SJSA1 (cell line): Measurements from ENCODE around the gene SH3GL3. TPM values are rescaled to one million over a fixed set of nuclear protein-coding genes. Genes with fewer than 3 reads are reported as not detected.
A peak's percentile ranks its signal among the peaks of the same experiment; 100 is the strongest.

Source experiments
- DNase-seq, 2 experiments: peaks; one replicate each; pipeline ENCODE4 v3.0.0-alpha.2; 2015 to 2020; ENCODE audit warnings: low spot score in 2 of 2, low read depth in 1 of 2
- H3K27ac ChIP-seq: fragments of 250-450 bp; sonication (Bioruptor Pico); 2 replicates; pipeline ENCODE4 v1.5.1; 2020; ENCODE audit warnings: mild to moderate bottlenecking, moderate library complexity
- H3K27me3 ChIP-seq: fragments of 250-450 bp; sonication (Bioruptor Pico); replicated peaks from 2 replicates; pipeline ENCODE4 v1.5.1; 2020; ENCODE audit warnings: mild to moderate bottlenecking, moderate library complexity
- H3K36me3 ChIP-seq: fragments of 250-450 bp; sonication (Bioruptor Pico); 2 replicates; pipeline ENCODE4 v1.5.1; 2020; ENCODE audit warnings: mild to moderate bottlenecking
- H3K4me1 ChIP-seq: fragments of 250-450 bp; sonication (Bioruptor Pico); replicated peaks from 2 replicates; pipeline ENCODE4 v1.6.1; 2021; ENCODE audit warnings: mild to moderate bottlenecking
- H3K4me3 ChIP-seq: fragments of 250-450 bp; sonication (Bioruptor Pico); 2 replicates; pipeline ENCODE4 v1.5.1; 2020; ENCODE audit warnings: mild to moderate bottlenecking
- H3K9me3 ChIP-seq: fragments of 250-450 bp; sonication (Bioruptor Pico); replicated peaks from 2 replicates; pipeline ENCODE4 v1.5.1; 2020; ENCODE audit warnings: mild to moderate bottlenecking
- total RNA-seq: library from RNA; depleted of rRNA; stranded (reverse); fragments of >200 nt; shearing (Covaris generic); gene quantifications from 2 replicates; pipeline ENCODE4 v1.2.3, GENCODE V29; 2014

SH3GL3 gene
- total RNA-seq, 1 experiment from 2014 or later: 0.66 TPM

DNA sequence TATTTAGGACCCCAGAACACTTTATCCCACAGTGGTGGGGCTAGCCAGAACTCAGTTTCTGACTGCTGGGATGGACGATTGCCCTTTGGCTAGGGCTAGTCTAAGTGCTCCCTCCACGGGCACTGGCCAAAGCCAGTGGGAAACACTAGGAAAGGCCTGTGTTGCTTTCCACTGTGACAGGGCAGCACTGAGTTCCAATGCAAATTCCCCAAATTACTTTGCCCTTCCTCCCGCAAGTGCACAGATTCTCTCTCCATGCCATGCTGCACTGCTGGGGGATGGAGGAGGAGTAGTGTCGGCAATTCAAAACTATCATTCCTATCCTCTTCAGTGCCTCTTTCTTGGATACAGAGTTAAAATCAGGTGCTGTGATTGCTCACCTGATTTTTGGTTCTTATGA lies 100.0 kb downstream of the SH3GL3 start:
- H3K36me3 ChIP-seq: no peaks in the 10 kb centered on the region
- H3K27ac ChIP-seq: no peak overlapping the region
- H3K27me3 ChIP-seq: no peaks in the 10 kb centered on the region; the same call in 1 of the 2 replicates
- no peak for DNase-seq
- H3K4me3 ChIP-seq: no peak overlapping the region
- H3K4me1 ChIP-seq: no peaks in the 10 kb centered on the region
- no peaks in the 10 kb centered on the region for H3K9me3 ChIP-seq

DNA sequence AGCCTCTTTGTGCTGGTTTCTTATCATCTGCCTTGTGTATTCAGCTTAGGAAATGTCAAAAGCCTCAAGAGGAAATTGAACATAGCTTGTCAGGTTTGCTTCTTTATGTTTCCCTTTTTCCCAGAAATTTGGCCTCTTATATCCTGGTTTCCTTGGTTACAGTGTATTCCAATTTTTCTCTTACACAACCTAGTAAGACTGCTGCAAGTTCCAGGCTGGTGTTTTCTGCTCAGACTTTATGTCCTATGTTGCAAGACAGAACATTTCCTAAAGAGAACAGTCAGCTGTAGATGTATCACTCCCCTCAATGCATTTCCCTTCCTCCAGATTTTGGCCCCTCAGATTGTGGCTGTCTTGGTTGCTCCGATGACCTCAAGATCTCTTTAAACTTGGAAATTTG lies 102.5 kb downstream of the SH3GL3 start:
- Histone ChIP-seq H3K36me3 (no peaks in the 10 kb centered on the region), H3K4me1 (no peaks in the 10 kb centered on the region), H3K27me3 (no peaks in the 10 kb centered on the region; the same call in 1 of the 2 replicates), H3K4me3 (no peak overlapping the region), H3K27ac (no peak overlapping the region), H3K9me3 (no peaks in the 10 kb centered on the region)
- DNase-seq: no peak

DNA sequence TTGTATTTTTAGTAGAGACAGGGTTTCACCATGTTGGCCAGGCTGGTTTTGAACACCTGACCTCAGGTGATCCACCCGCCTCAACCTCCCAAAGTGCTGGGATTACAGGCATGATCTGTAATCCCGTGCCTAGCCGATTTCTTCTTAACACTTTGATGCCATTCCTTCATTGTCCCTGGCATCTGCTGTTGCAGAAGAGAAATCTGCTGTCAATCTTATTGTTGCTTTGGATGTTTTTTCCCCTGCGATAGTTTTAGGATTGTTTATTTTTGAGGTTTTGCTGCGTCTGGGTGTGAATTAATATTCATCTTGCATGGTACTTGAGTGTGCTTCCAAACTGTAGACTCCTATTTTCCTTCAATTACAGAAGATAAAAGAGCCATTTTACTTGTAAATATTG lies 107.4 kb downstream of the SH3GL3 start:
- no peaks in the 10 kb centered on the region for H3K27me3 ChIP-seq
- no peak for DNase-seq
- no peaks in the 10 kb centered on the region for H3K9me3 ChIP-seq
- H3K27ac ChIP-seq: no peak overlapping the region
- H3K4me3 ChIP-seq: no peak overlapping the region
- H3K4me1 ChIP-seq: no peaks in the 10 kb centered on the region
- no peaks in the 10 kb centered on the region for H3K36me3 ChIP-seq

DNA sequence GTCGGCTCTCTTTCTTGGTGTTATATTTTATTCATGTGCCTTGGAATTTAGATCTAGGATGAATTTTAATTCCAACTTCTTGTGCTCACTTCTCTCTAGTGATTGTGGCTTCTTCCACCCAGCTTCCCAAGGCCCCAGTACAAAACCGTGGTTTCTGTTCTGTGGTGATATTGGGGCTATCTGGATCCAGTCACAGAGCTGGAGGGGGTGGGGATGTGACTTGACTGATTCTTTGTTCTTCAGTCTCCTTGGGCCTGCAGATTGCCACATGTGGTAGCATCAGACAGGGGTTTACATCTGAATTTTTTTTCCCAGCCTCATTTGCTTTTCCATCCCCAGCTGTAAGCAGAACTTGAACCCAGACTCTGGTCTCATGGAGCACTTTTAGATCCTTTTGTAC lies 108.2 kb downstream of the SH3GL3 start:
- Histone ChIP-seq H3K27ac (no peak overlapping the region), H3K9me3 (no peaks in the 10 kb centered on the region), H3K4me3 (no peak overlapping the region), H3K4me1 (no peaks in the 10 kb centered on the region), H3K36me3 (no peaks in the 10 kb centered on the region), H3K27me3 (no peaks in the 10 kb centered on the region)
- DNase-seq: no peak

DNA sequence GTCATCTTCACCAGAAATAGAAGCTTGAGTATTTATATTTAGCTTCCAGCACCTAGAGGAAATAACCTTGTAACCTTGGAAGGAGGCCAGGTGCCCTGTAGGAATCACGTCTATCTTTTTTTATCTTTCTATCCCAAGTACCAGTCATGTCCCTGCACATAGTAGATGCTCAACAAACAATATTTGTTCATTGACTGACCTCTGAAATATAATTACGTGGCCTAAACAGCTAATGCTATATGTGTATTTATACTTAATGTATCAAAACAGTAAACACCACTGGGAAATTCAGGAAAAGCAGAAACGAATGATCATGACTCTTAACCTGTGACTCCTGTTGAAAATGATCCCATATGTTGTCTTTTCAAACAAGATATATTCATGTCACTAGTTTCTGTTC lies 108.9 kb downstream of the SH3GL3 start:
- no peak overlapping the region for H3K4me3 ChIP-seq
- H3K4me1 ChIP-seq: no peaks in the 10 kb centered on the region
- no peaks in the 10 kb centered on the region for H3K36me3 ChIP-seq
- H3K9me3 ChIP-seq: no peaks in the 10 kb centered on the region
- no peak overlapping the region for H3K27ac ChIP-seq
- DNase-seq: no peak
- H3K27me3 ChIP-seq: no peaks in the 10 kb centered on the region

DNA sequence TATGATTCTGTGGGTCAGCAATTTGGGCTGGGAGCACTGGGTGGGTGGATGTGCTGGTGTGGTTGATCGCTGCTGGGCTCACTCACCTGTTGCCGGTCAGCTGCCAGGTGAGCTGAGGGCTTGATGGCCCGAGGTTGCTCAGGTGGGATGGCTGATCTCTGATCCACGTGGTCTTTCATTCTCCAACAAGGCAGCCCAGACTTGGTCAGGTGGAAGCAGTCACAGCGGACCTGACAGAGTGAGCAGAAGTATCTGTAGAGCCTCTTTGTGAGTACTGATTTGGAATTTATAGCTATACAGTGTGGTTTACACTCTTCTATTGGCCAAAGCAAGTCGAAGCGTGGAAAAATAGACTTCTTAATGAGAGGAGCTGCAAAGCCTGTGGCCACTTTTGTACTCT lies 109.6 kb downstream of the SH3GL3 start:
- Histone ChIP-seq H3K4me1 (no peaks in the 10 kb centered on the region), H3K36me3 (no peaks in the 10 kb centered on the region), H3K4me3 (no peak overlapping the region), H3K9me3 (no peaks in the 10 kb centered on the region), H3K27ac (no peak overlapping the region), H3K27me3 (no peaks in the 10 kb centered on the region)
- DNase-seq: no peak

DNA sequence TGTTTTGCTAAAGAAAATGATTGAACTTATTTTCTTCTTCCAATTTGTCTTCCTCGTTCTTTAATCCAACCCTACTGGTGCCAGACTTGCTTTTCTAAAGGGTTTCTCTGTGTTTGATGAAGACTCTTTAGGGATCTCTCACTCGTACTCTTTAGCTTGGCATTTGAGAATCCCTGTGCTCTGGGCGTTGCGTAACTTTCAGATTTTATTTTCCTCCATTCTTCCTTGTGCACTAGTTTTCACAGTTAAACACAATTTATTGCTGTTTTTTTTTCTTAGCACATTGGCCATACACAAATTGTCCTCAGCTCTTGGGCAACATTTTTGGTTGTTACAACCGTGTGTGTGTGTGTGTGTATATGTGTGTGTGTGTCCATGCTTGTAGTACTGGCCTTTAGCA lies 111.0 kb downstream of the SH3GL3 start:
- H3K9me3 ChIP-seq: no peaks in the 10 kb centered on the region
- no peaks in the 10 kb centered on the region for H3K36me3 ChIP-seq
- DNase-seq: no peak
- H3K27ac ChIP-seq: no peak overlapping the region
- no peaks in the 10 kb centered on the region for H3K4me1 ChIP-seq
- H3K27me3 ChIP-seq: no peaks in the 10 kb centered on the region
- no peak overlapping the region for H3K4me3 ChIP-seq

DNA sequence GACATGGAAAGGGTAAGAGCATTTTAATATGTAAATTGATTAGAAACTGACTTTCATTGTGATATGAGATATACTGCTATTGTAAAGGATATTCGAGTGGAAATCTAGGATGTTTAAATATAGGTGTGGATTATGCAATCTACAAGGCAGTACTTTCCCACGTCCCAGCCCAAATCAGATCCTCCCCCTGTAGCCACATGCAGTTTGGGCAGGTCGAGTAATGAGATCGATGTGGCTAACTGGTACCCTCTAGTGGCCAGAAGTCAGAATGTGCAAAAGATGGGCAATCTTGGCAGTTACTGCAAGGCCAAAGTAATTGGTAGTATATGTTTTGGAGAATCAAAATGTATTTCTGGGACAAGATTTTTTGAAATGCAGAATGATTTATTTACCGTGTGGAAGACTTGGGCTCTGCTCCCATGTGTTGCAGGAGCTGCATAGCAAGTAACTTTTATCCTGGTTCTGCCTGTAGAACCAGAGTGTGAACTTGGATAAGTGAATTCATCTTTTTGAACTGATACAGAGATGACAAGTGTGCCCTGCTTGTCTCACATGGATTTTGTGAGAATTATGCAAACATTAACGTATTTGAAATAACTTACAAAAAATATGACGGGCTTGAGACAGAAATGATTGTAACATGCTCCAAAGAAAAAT lies 112.3 kb downstream of the SH3GL3 start:
- no peak overlapping the region for H3K27ac ChIP-seq

DNA sequence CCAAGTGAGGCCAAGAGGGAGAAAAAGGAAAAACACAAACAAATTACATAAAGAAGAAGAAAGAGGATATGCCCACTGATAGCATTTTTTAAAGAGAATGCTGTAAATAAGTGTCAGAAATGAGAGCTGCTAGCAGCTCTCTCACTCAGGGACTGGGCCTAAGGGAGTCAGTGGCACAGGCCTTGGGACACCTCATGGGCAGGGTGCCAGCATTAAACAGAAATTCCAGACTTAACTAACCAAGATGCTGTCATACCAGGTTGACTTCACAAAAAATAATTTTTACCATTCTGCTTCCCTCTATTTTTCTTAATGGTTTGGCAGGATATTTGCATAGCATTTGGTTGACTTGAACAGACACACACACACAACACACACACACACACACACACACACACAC lies 114.5 kb downstream of the SH3GL3 start:
- H3K9me3 ChIP-seq: no peaks in the 10 kb centered on the region
- no peaks in the 10 kb centered on the region for H3K27me3 ChIP-seq
- H3K27ac ChIP-seq: no peak overlapping the region
- no peak for DNase-seq
- no peaks in the 10 kb centered on the region for H3K36me3 ChIP-seq
- no peak overlapping the region for H3K4me3 ChIP-seq
- no peaks in the 10 kb centered on the region for H3K4me1 ChIP-seq

More for the DNA sequence above, 112.3 kb downstream of the SH3GL3 start:
- no peaks in the 10 kb centered on the region for H3K27me3 ChIP-seq
- H3K9me3 ChIP-seq: no peaks in the 10 kb centered on the region
- H3K36me3 ChIP-seq: no peaks in the 10 kb centered on the region
- DNase-seq: peak in 1 of 2 experiments; percentile 26
- H3K4me3 ChIP-seq: no peak overlapping the region
- H3K4me1 ChIP-seq: no peaks in the 10 kb centered on the region

DNA sequence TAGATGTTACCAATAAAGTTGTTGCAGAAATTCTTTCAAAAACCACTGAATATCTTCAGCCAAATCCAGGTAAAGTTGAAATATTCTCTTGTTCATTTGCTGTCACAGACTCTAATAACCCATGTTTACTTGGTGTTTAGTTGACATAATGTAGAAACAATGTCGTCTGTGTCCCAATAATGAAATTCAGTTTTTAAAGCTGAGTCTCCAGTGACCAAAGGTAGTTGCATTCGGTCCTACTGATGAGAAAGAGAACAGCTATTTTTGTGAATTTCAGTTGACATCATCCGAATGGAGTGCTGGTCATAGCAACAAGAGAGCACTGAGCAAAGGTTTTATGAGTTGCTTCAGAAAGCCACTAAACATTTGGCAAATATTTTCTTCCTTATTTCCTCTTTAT lies 118.0 kb downstream of the SH3GL3 start:
- H3K4me3 ChIP-seq: no peak overlapping the region

DNA sequence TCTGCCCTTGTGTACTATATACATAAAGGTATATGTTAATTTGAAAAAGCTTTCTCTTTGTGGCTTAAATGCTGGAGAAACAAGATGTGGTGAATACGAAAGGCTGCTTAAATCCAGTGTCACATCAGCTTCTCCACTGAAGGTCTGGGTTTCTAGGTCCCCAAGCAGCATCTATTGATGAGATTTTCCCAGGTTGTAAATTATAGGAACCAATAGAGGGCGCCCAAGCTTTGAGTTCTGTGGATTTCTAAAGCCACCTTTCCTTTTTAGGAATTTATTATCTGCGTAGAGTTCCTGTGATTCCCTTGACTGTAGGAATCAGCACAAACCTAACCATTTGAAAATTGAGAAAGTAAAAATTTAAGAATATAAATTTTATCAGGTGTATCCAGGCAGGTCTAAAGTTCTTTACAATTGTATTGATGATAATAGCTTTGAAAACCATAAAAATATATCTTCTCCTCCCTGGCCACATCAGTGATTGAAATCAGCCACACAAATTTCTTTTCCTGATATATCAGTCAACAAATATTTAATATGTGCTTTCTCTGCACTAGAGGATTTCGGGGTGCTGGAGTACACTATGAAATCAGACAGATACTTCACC lies 118.5 kb downstream of the SH3GL3 start:
- Histone ChIP-seq H3K27me3 (no peaks in the 10 kb centered on the region), H3K4me3 (no peak overlapping the region), H3K27ac (no peak overlapping the region), H3K9me3 (no peaks in the 10 kb centered on the region), H3K4me1 (no peaks in the 10 kb centered on the region), H3K36me3 (no peaks in the 10 kb centered on the region)
- DNase-seq: peak in 1 of 2 experiments; percentile 27

More for the DNA sequence above, 118.0 kb downstream of the SH3GL3 start:
- no peaks in the 10 kb centered on the region for H3K4me1 ChIP-seq
- H3K27ac ChIP-seq: no peak overlapping the region
- no peaks in the 10 kb centered on the region for H3K9me3 ChIP-seq
- no peaks in the 10 kb centered on the region for H3K27me3 ChIP-seq
- no peaks in the 10 kb centered on the region for H3K36me3 ChIP-seq
- DNase-seq: no peak

DNA sequence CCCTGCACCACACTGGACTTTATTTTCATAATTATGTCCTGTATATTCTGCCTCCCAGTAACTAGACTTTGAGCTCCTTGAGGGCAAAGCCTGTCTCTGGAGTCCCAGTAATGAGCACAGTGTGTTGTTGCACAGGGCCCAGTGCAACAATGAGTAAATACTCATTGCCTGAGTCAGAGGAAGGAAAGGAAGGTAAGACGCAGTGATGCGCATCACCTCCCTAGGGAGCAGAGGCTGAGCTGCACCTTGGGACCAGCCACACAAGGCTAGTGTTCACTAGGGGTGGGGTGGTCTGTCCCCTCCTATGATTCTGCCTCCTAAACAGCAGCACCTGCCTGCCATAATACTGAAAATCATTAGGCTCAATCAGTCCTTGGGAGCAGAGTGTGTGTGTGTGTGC lies 120.2 kb downstream of the SH3GL3 start:
- Histone ChIP-seq H3K4me1 (no peaks in the 10 kb centered on the region), H3K27ac (no peak overlapping the region), H3K4me3 (no peak overlapping the region), H3K36me3 (no peaks in the 10 kb centered on the region), H3K9me3 (no peaks in the 10 kb centered on the region), H3K27me3 (no peaks in the 10 kb centered on the region)
- DNase-seq: no peak

DNA sequence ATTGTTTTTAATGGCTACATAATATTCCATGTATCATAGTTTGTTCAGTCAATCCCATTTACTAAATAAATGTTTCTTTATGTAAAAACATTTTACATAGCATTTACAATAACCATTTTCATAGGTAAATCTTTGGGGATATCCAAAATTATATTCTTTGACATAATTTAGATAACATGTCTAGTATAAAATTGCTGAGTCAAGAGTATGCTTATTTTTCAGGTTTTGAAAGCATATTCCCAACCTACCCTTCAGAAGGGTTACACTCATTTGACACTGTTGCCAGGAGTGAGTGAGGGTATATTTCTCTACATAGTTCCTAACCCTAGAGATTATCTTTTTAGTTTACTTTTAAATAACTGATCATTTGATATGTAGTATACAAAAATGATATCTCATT lies 122.2 kb downstream of the SH3GL3 start:
- no peak for DNase-seq
- Histone ChIP-seq H3K36me3 (no peaks in the 10 kb centered on the region), H3K27ac (no peak overlapping the region), H3K4me3 (no peak overlapping the region), H3K27me3 (no peaks in the 10 kb centered on the region), H3K4me1 (no peaks in the 10 kb centered on the region), H3K9me3 (no peaks in the 10 kb centered on the region)

DNA sequence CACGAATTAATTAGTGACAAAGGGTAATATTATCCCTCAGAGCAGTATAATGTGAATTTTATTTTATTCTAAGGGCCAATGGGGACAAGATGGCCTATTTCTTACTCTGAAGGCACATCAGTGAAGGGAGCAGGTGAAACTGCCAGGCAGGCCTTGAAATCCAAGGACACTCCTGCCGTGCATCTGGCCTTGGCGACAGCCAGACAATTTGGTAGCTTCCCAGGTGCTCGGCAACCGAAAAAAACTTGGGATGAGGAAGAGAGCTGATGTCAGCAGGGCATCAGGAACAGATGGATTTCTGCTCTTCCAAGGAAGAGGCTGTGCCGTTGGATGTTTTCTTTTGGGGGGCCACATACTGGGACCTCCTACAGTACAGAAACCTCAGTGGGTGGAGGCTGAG lies 123.6 kb downstream of the SH3GL3 start:
- Histone ChIP-seq H3K27me3 (no peaks in the 10 kb centered on the region), H3K4me1 (no peaks in the 10 kb centered on the region), H3K27ac (no peak overlapping the region), H3K9me3 (no peaks in the 10 kb centered on the region), H3K36me3 (no peaks in the 10 kb centered on the region), H3K4me3 (no peak overlapping the region)
- no peak for DNase-seq
